GM19035 (cell line): Measurements from ENCODE around the gene ZKSCAN5.

Experiments used
- ATAC-seq: cut with Tn5 transposase; IDR thresholded peaks from one replicate; pipeline ENCODE4 v1.9.1; 2021; ENCODE audit not compliant: unreplicated experiment

The ZKSCAN5 gene

GRCh38 chr7:99504603-99505323 lies at the start of gene ZKSCAN5:
Gene ZKSCAN5 (plus strand): TSS chr7:99504662. CDS start chr7:99506045, 1,383 bp downstream.
- peak; percentile 74 for ATAC-seq

DNA sequence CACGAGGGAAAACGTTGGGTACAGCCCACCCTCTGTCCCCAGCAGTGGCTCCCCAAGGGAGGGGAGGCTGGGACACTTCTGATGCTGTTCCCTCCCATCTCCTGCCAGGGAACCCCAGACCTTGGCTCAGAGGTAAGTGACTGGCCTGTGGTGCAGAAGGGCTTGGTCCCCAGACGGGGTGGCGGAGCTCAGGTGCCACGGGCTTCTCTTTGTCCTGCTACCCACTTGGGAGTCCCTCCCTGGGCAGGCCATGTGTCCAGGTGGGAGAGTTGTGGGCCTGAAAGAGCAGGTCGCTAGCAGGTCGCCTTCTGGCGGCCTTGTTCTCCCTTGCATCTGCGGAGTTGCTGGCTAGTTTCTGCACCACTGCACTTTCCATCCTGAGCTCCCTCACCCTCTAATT lies 48.6 kb upstream of the ZKSCAN5 start:
- ATAC-seq, result no peak

DNA sequence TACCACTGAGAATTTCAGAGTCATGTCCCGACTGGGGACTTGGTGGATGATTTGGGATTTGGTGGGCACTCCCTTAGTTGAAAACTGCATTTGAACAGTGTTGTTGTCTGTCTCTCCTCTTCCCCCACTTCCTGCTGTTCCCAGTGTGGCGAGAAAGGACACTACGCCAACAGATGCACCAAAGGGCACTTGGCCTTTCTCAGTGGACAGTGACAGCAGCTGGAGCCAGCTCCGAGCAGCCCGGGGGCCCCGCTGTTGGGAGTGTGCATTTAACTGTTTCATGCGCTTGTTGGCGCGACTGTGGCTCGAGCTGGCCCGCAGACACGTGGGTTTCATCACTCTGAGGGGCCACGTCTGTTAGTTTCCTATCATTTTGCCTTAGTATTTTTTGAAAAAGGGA lies 48.2 kb upstream of the ZKSCAN5 start:
- no peak for ATAC-seq

DNA sequence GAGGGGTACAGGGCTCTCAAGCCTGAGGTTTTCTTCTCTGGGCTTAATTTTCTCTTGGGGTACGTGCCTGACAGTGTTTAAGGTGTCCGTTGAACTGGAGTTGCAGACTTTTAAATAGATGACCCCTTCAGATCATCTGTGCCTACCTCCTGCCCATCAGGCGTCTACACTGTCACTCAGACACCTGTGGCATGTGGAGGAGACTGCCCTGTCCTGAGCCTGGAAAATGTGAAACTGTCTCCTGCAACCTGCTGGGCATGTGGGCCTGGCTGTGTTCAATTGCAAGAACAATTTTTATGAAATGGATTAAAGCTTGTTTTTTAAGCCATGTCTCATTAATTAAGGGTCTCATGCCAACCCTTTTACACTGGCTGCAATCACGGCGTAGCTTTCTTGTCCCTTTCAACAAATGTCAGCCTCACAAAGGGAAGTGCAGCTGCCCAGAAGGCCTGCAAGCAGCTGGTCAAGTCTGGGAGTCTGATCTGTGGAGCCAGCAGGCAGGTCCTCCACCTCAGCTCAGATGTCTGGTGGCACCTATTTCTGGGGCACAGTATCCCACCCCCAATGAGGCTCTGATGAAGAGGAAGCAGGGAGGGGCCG lies 47.3 kb upstream of the ZKSCAN5 start:
- ATAC-seq, result no peak

DNA sequence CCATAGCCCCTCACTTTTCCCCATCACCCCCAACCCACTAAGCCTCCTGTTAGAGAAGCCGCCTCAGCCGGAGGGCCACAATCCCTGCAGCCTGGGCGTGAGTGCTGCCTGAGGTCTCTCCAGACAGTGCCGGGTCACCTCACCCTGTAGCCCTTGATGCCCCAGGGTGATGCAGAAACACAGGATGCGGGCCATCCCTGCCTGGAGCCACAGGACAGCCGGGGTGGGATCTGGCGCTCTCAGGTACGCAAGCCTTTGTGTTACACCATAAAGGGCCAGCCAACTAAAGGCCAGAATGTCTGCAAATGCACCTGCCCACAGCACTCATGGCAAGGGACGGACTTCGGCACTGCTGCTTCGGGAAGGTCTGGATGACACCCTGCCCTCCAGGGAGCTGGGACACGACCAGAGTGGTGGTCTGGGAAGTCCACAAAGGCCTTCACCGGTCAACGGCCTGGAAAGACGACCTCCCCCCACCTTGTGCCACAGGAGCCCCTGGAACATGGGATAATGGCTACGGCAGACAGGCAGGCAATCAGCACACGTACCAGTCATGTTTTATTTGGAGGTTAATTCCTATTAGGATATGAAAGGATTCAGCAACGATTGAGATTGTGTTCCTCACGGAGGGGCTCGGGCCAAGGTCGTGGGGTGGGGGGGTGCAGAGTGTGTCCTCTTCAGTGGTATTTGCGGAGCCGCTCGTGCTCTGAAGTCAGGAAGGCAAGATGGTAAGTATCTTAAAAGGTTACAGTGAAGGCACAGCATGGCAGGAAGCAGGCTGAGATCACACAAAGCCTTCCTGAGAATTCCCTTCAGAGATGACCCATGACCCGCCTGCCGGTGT lies 46.6 kb upstream of the ZKSCAN5 start:
- no peak for ATAC-seq

- no peak for ATAC-seq
Measured at GRCh38 chr7:99459087-99459486, 45.4 kb upstream of the ZKSCAN5 start.

GRCh38 chr7:99460651-99461050 lies 43.8 kb upstream of the ZKSCAN5 start:
- no peak for ATAC-seq

GRCh38 chr7:99461221-99461620 lies 43.2 kb upstream of the ZKSCAN5 start:
- ATAC-seq, result no peak

GRCh38 chr7:99465421-99465768 lies 39.1 kb upstream of the ZKSCAN5 start:
- ATAC-seq, result no peak

- no peak for ATAC-seq
Measured at GRCh38 chr7:99468336-99468918, 36.0 kb upstream of the ZKSCAN5 start.

- ATAC-seq, result no peak
Measured at GRCh38 chr7:99469381-99470065, 34.9 kb upstream of the ZKSCAN5 start.

DNA sequence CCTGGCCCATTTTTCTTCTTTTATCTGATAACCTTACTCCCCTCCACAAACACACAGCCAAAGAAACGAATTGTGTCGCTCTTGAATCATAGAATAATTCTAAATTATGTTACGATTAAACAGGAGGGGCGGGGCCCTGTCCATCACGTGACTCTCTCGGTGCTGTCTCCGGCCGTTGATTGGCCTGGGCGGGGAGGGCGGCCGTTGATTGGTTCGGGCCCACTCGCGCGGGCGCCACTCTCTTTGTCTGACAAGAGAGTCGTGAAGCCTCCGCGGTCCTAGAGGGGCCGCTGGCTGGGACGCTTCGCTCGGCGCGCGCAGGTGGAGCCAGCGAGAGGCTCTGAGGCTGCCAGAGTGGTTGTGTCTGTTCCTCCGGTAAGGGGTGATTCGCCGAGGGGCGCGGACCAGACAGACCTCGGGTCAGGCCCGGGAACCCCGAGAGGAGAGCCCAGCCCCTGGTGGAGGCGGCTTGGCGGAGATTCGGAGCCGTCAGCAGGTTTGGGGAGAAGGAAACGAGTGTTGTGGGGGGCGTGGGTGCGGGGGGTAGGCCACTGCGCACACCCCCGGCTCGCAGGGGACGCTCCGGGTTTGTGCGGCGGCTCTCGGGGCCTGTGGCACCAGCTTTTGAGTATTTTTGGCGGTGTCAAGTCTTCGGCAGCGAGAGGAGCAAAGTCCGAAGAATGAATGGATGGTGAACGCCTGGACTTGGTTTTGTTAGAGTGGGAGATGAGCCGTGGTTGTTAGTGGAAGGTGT lies 31.7 kb upstream of the ZKSCAN5 start, which contains the start of gene ZNF789:
ZNF789 (plus strand) TSS at position 330 of the 754 bp plus-strand sequence. CDS start 3,567 bp downstream, outside the sequence.
- peak; percentile 95 for ATAC-seq

DNA sequence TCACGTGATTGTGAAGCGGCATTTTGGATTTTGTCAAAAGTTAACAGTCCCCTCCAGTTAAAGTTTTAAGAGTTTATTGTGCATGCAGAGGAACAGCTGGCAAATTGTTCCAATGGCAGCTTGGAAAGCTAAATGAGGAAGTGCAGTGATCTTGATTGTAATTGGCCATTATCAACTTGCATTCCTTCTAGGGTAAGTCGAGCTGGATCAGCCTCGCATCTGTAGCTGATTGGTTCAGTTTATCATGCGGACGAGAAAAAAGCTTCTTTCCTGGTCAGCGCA lies 31.2 kb upstream of the ZKSCAN5 start:
- peak; percentile 15 for ATAC-seq

GRCh38 chr7:99476107-99476506 lies 28.4 kb upstream of the ZKSCAN5 start:
- no peak for ATAC-seq

- no peak for ATAC-seq
Measured at GRCh38 chr7:99478464-99479440, 25.7 kb upstream of the ZKSCAN5 start.

DNA sequence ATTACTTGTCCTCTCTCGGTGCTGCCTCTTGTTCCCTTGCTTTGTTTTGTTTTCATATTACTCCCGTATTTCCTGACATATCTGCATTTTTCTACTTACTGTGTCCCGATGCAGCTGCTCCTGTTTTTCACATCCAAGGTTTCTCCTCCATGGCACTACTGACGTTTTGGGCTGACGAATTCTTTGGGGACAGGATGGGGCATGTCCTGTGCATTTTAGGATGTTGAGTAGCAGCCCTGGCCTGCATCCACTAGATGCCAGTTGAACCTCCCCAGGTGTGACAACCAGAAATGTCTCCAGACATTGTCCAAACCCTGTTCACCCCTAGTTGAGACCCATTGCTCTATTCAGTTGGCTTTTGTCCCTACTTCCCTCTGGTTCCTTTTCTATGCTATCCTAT lies 19.4 kb upstream of the ZKSCAN5 start:
- no peak for ATAC-seq

DNA sequence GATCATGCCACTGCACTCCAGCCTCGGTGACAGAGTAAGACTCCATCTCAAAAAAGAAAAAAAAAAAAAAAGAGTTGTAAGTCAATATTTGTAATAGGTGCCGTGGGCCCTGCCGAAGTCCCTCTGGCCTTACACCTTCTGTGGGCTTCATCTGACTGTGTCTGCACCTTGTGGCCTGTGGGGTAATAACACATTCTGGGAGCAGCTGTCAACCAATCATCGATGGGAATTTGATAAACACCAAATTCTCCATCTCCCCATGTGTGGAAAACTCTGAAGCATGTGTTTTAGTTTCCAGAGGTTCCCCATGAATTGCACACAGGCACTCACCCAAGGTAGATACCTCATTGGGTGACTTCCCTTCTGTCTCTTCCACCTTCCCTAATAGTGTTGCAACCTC lies 15.2 kb upstream of the ZKSCAN5 start:
- ATAC-seq, result no peak

- ATAC-seq, result no peak
Measured at GRCh38 chr7:99490878-99491277, 13.6 kb upstream of the ZKSCAN5 start.

- no peak for ATAC-seq
Measured at GRCh38 chr7:99493823-99494222, 10.6 kb upstream of the ZKSCAN5 start.
